Thyroid gland (tissue), 4 donors: Measurements from ENCODE around the gene EPN1. TPM values are rescaled to one million over a fixed set of nuclear protein-coding genes. Genes with fewer than 3 reads are reported as not detected.

Source experiments
- DNase-seq, 2 donors: peaks; one replicate each; pipeline ENCODE4 v3.0.0-alpha.2; 2019
- H3K27ac ChIP-seq, 3 donors: fragments of 200-600 bp; sonication (generic); 1 replicate in 2 of 3; 2 replicates in 1 of 3; pipeline ENCODE4 v1.5.1; 2016 to 2019; ENCODE audit warnings: mild to moderate bottlenecking in 1 of 3, moderate library complexity in 1 of 3
- H3K27me3 ChIP-seq: fragments of 200-600 bp; sonication (generic); one replicate; pipeline ENCODE4 v1.5.1; 2019
- H3K36me3 ChIP-seq, 2 donors: fragments of 200-600 bp; sonication (generic); one replicate each; pipeline ENCODE4 v1.5.1; 2016 to 2019
- H3K4me1 ChIP-seq, 2 donors: fragments of 200-600 bp; sonication (generic); one replicate each; pipeline ENCODE4 v1.5.1; 2017 to 2019
- H3K4me3 ChIP-seq, 3 donors: fragments of 200-600 bp; sonication (generic); replicated peaks in 1 of 3; 1 replicate in 2 of 3; 2 replicates in 1 of 3; pipeline ENCODE4 v1.5.1; 2016; ENCODE audit warnings: mild to moderate bottlenecking in 1 of 3
- H3K9me3 ChIP-seq: fragments of 200-600 bp; sonication (generic); one replicate; pipeline ENCODE4 v1.5.1; 2017
- POLR2A ChIP-seq, 2 donors: fragments of 450-650 bp; IDR thresholded peaks; one replicate each; pipeline ENCODE4 v1.6.1; 2017; ENCODE audit warnings: antibody characterized with exemption in 2 of 2, mild to moderate bottlenecking in 2 of 2, moderate library complexity in 1 of 2
- WGBS, 2 donors: methylation state at CpG; one replicate each; pipeline ENCODE4 v1.1.5; 2017; 5-methylcytosine and 5-hydroxymethylcytosine counted together
- intact Hi-C: fragments of 100-400 bp; cut with DNase I; formaldehyde crosslinking; loops from one replicate; pipeline ENCODE4 v1.15.1; 2023
- total RNA-seq, 4 donors: library from RNA; depleted of rRNA; stranded (reverse); fragments of >200 nt; gene quantifications; one replicate each; pipeline ENCODE4 v1.2.3, GENCODE V29; 2016
- TF ChIP-seq, protein P1 (sequence below), 6 experiments: fragments of 200-600 bp in 3 of 6; fragments of 450-650 bp in 3 of 6; sonication (generic) in 3 of 6; IDR thresholded peaks; one replicate each; pipeline ENCODE4 v1.5.1; 2016 to 2019; ENCODE audit warnings: antibody characterized with exemption in 6 of 6, mild to moderate bottlenecking in 2 of 6, inconsistent platforms in 1 of 6, moderate library complexity in 1 of 6

The EPN1 gene
- total RNA-seq, result 100 to 1,000 TPM in 1 of 4 donors, 10 to 100 TPM in 3; 34.8 to 102 (median 72.2) TPM

DNA sequence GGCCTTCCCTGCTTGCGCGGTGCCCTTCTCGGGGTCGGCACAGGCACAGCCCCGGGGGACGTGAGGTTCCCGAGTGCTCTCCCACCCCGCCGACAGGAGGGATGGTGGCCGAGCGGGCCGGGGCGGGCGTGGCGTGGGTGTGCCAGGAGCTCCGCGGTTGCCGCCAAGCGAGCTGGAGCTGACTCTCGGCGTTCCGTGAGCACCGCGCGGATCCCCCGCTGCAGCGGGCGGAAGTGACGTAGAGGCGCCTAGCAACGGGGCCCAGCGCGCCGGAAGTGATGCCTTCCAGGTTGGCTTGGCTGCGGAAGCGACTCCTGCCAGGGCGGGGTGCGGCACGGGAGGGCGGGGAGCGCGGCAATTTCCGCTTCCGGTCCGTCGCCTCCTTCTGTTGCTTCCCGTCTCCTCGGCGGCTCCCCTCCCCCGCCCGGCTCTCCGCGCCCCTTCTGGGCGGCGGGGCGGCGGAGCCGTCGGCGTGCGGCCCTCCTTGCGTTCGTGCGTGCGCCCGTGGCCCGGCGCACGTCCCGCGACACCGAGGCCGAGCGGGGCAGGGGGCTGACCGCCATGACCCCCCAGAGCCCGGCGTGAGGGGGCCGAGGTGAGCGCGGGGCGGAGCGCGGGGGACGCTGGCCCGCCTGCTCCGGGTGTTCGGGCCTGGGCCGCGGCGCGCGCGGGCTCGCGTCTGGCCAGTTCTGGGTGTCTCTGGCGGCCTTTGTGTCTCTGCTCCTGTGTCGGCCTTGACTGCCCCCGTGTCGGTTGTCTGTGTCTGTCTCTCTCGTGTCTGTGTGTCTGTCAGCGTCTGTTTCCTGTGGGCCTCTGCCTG, at the start of gene EPN1:
Gene EPN1 (plus strand): TSS at position 386 of the 820 bp plus-strand sequence. CDS start 3,402 bp downstream, outside the sequence.
- peak within 1 kb of the TSS; percentile 57 to 94 (median 89) for H3K4me3 ChIP-seq
- DNase-seq, result peak; percentile 98
- H3K36me3 ChIP-seq, result peaks cover 27 to 30% of the 10 kb centered on the region in 2 donors
- peaks cover 21 to 25% of the 10 kb centered on the region in 2 donors for H3K4me1 ChIP-seq
- no peaks in the 10 kb centered on the region for H3K27me3 ChIP-seq
- WGBS, 2 donors, result 0 to 1% methylated on average over 5 to 15 of the region's 101 CpGs
- TF ChIP-seq, protein P1, sequence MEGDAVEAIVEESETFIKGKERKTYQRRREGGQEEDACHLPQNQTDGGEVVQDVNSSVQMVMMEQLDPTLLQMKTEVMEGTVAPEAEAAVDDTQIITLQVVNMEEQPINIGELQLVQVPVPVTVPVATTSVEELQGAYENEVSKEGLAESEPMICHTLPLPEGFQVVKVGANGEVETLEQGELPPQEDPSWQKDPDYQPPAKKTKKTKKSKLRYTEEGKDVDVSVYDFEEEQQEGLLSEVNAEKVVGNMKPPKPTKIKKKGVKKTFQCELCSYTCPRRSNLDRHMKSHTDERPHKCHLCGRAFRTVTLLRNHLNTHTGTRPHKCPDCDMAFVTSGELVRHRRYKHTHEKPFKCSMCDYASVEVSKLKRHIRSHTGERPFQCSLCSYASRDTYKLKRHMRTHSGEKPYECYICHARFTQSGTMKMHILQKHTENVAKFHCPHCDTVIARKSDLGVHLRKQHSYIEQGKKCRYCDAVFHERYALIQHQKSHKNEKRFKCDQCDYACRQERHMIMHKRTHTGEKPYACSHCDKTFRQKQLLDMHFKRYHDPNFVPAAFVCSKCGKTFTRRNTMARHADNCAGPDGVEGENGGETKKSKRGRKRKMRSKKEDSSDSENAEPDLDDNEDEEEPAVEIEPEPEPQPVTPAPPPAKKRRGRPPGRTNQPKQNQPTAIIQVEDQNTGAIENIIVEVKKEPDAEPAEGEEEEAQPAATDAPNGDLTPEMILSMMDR (IDR thresholded peaks at IDR 0.05), result no peak
- TF ChIP-seq POLR2A (IDR thresholded peaks at IDR 0.05), result peak in 1 of 2 donors; percentile 46
- no peaks in the 10 kb centered on the region for H3K9me3 ChIP-seq
- intact Hi-C loops, result no loop called here
- peak within 1 kb of the TSS; percentile 60 to 71 (median 65) for H3K27ac ChIP-seq

DNA sequence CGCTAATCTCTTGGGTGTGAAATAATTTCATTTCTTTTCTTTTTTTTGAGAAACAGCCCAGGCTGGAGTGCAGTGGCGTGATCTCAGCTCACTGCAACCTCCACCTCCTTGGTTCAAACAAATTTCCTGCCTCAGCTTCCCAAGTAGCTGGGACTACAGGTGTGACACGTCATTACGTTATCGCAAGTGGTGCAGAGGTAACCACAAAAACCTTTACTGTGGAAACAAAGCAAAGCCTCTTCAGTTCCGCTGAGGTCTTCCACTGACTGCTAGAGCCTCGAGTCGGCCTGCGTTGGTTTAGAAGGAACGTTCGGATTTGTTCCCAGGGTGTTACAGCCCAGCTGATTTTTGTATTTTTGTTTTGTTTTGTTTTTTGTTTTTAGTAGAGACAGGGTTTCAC, 48.7 kb upstream of the EPN1 start:
- intact Hi-C loops, result loop anchor here (10.0 kb wide), 1 partner anchor 482 kb away; the partner anchor contains the start of gene TNNT1

DNA sequence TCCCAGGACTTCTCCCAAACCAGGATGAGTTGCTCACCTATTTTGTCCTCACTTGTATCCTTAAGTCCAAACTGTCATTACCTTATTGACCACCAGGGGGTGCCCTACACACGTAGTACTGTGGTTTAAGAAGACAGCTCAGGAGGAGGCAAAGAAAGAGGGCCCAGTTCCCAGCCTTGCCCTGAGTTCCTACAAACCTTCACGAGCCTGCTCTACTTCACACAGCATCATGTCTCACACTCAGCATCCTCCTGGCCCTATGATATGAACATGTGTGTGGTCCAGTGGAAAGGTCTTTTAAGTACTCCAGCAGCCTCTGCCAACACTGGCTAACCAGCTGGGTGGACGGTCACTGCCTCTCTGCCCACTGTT, 42.6 kb upstream of the EPN1 start:
- Histone ChIP-seq H3K4me3 (no peak overlapping the region), H3K27ac (no peak overlapping the region)
- intact Hi-C loops, result loop anchor here (5.0 kb wide), 2 partner anchors 115 to 160 kb away; no protein-coding TSS in a partner anchor

More for the DNA sequence above, 48.7 kb upstream of the EPN1 start:
- no peaks in the 10 kb centered on the region for H3K36me3 ChIP-seq
- DNase-seq, result no peak
- no peaks in the 10 kb centered on the region for H3K9me3 ChIP-seq
- 87 to 91% methylated on average over 11 of the region's 11 CpGs for WGBS, 2 donors
- no peak overlapping the region for H3K4me3 ChIP-seq
- peaks cover 0 to 5% of the 10 kb centered on the region in 2 donors for H3K4me1 ChIP-seq
- no peak for TF ChIP-seq POLR2A (IDR thresholded peaks at IDR 0.05)
- TF ChIP-seq, protein P1 (IDR thresholded peaks at IDR 0.05), result no peak
- H3K27me3 ChIP-seq, result no peaks in the 10 kb centered on the region
- no peak overlapping the region for H3K27ac ChIP-seq

DNA sequence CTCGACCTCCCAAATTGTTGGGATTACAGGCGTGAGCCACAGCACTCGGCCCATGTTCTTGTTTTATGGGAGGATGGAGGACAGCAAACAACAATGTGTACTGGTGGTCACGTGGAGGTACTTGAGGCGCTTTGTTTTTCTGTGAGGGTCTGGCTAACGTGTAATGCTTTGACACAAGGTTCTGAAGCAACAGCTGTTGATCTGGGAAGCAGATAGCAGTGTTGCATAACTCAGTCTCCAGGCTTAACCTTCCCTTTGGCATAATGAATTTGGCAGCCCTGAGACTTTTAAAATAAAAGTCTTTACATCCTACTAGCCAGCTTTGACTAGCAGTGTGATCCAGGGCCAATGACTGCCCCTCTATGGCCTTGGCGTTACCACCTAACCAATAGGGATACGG, 41.2 kb upstream of the EPN1 start:
- H3K4me1 ChIP-seq, result peaks cover 17 to 19% of the 10 kb centered on the region in 2 donors
- intact Hi-C loops, result loop anchor here (5.0 kb wide), 2 partner anchors 117 to 162 kb away; no protein-coding TSS in a partner anchor
- H3K4me3 ChIP-seq, result no peak overlapping the region
- H3K9me3 ChIP-seq, result no peaks in the 10 kb centered on the region
- DNase-seq, result no peak
- TF ChIP-seq POLR2A (IDR thresholded peaks at IDR 0.05), result no peak
- TF ChIP-seq, protein P1 (IDR thresholded peaks at IDR 0.05), result no peak
- H3K27me3 ChIP-seq, result no peaks in the 10 kb centered on the region
- 82 to 87% methylated on average over 8 of the region's 8 CpGs for WGBS, 2 donors
- H3K36me3 ChIP-seq, result no peaks in the 10 kb centered on the region
- no peak overlapping the region for H3K27ac ChIP-seq

More for the DNA sequence above, 42.6 kb upstream of the EPN1 start:
- H3K9me3 ChIP-seq, result no peaks in the 10 kb centered on the region
- no peaks in the 10 kb centered on the region for H3K36me3 ChIP-seq
- no peaks in the 10 kb centered on the region for H3K27me3 ChIP-seq
- DNase-seq, result peak; percentile 89 to 91
- peaks cover 15 to 19% of the 10 kb centered on the region in 2 donors for H3K4me1 ChIP-seq
- 22 to 27% methylated on average over 3 of the region's 3 CpGs for WGBS, 2 donors
- TF ChIP-seq, protein P1 (IDR thresholded peaks at IDR 0.05), result peak; percentile 43 to 92 (median 85)
- TF ChIP-seq POLR2A (IDR thresholded peaks at IDR 0.05), result no peak

DNA sequence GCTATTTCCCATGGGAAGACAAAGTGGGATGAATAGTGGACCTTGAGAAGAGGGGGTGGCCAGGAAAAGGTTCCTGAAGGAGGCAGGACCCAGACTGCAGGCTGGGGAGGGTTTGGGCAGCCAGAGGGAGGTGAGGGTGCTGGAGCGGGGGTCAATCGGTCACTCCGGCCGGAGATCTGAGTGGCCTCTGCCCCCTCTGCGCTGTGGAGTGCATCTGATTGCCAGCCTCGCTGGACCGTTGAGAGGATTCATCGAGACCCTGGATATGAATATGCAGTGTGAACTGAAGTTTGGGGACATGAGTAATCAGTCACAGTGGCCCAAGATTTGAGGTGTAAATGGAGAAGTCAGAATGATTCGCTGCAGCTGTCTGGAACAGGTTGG, 39.7 kb upstream of the EPN1 start:
- peak overlapping the region; percentile 95 to 98 (median 96) for H3K27ac ChIP-seq
- no peaks in the 10 kb centered on the region for H3K27me3 ChIP-seq
- no peak for TF ChIP-seq POLR2A (IDR thresholded peaks at IDR 0.05)
- TF ChIP-seq, protein P1 (IDR thresholded peaks at IDR 0.05), result no peak
- DNase-seq, result no peak
- 3 to 4% methylated on average over 9 of the region's 9 CpGs for WGBS, 2 donors
- peaks cover 22 to 32% of the 10 kb centered on the region in 2 donors for H3K4me1 ChIP-seq
- peak overlapping the region; percentile 96 to 98 (median 98) for H3K4me3 ChIP-seq
- no peaks in the 10 kb centered on the region for H3K36me3 ChIP-seq
- intact Hi-C loops, result no loop called here
- no peaks in the 10 kb centered on the region for H3K9me3 ChIP-seq
